Adrenal gland (tissue), 5 donors: ENCODE results near the gene ELL2.

ENCODE experiments used
- POLR2A ChIP-seq, 2 donors: fragments of 450-650 bp; IDR thresholded peaks; one replicate each; pipeline ENCODE4 v1.6.1; 2017; ENCODE audit warnings: antibody characterized with exemption in 2 of 2, mild to moderate bottlenecking in 2 of 2, moderate library complexity in 1 of 2
- TF ChIP-seq, protein P1 (sequence below), 6 experiments: fragments of 450-650 bp in 4 of 6; fragments of 200-600 bp in 2 of 6; sonication (generic) in 1 of 6; IDR thresholded peaks; 1 replicate in 5 of 6; 2 replicates in 1 of 6; pipeline versions ENCODE4 v1.5.1 to v1.8.0; 2016 to 2021; ENCODE audit warnings: antibody characterized with exemption in 6 of 6, mild to moderate bottlenecking in 2 of 6, moderate library complexity in 1 of 6
- donor health status: DM: no; HTN: no; CAD: no.

DNA sequence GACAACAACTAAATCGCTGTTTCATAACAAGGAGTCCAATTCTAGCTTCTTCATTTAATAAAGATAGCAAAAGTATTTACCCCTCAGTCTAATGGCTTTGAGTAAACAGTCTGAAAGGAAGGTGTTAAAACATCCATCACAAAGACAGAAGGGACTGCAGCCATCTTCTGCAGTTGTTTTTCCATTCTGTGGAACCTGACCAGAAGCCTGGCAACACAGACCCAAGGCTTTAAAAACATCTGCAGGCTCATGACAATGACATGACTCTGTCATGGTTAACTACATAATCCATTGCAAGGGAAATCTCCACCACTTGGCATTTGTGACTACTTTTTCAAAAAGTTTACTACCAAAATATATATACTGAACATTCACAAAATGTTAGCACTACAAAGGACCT lies 51.9 kb downstream of the ELL2 start:
- TF ChIP-seq, protein P1, sequence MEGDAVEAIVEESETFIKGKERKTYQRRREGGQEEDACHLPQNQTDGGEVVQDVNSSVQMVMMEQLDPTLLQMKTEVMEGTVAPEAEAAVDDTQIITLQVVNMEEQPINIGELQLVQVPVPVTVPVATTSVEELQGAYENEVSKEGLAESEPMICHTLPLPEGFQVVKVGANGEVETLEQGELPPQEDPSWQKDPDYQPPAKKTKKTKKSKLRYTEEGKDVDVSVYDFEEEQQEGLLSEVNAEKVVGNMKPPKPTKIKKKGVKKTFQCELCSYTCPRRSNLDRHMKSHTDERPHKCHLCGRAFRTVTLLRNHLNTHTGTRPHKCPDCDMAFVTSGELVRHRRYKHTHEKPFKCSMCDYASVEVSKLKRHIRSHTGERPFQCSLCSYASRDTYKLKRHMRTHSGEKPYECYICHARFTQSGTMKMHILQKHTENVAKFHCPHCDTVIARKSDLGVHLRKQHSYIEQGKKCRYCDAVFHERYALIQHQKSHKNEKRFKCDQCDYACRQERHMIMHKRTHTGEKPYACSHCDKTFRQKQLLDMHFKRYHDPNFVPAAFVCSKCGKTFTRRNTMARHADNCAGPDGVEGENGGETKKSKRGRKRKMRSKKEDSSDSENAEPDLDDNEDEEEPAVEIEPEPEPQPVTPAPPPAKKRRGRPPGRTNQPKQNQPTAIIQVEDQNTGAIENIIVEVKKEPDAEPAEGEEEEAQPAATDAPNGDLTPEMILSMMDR (IDR thresholded peaks at IDR 0.05): no peak
- TF ChIP-seq POLR2A (IDR thresholded peaks at IDR 0.05): no peak
